HepG2 (cell line): Measurements from ENCODE around the gene SPRED2. TPM values are rescaled to one million over a fixed set of nuclear protein-coding genes. Genes with fewer than 3 reads are reported as not detected.

Source experiments
- EZH2 ChIP-seq: conservative IDR thresholded peaks from 2 replicates; pipeline ENCODE4 v1.6.1; 2012; ENCODE audit warnings: mild to moderate bottlenecking, low read depth, low read length, moderate library complexity
- NCOA1 ChIP-seq: sonication (generic); formaldehyde crosslinking; IDR thresholded peaks from 2 replicates; pipeline ENCODE4 v1.9.0; 2021; ENCODE audit warnings: missing genetic modification reagents
- PAWR ChIP-seq: sonication (generic); formaldehyde crosslinking; IDR thresholded peaks from 2 replicates; pipeline ENCODE4 v1.4.0; 2020; ENCODE audit warnings: missing genetic modification reagents, mild to moderate bottlenecking, borderline replicate concordance
- SOX13 ChIP-seq, 3 experiments: fragments of 450-650 bp in 1 of 3; sonication (generic) in 1 of 3; formaldehyde crosslinking in 1 of 3; IDR thresholded peaks in 2 of 3; conservative IDR thresholded peaks in 1 of 3; 2 replicates each; pipeline versions ENCODE4 v1.5.0 to v1.6.1; 2016 to 2020; ENCODE audit warnings: antibody characterized with exemption in 1 of 3, mild to moderate bottlenecking in 1 of 3, missing compliant biosample characterization in 1 of 3, missing genetic modification reagents in 1 of 3, moderate library complexity in 1 of 3
- TBX3 ChIP-seq: fragments of 450-650 bp; IDR thresholded peaks from 2 replicates; pipeline ENCODE4 v1.6.1; 2017; ENCODE audit warnings: antibody characterized with exemption, mild to moderate bottlenecking, inconsistent platforms, borderline replicate concordance
- ZFP36 ChIP-seq: fragments of 150-350 bp; IDR thresholded peaks from 2 replicates; pipeline ENCODE4 v1.6.1; 2018; ENCODE audit warnings: borderline replicate concordance, low read length, low read depth; ENCODE audit not compliant: partially characterized antibody
- ZFP36L2 ChIP-seq: sonication (generic); formaldehyde crosslinking; IDR thresholded peaks from 2 replicates; pipeline ENCODE4 v1.4.0; 2020; ENCODE audit warnings: missing genetic modification reagents
- ZNF382 ChIP-seq: sonication (generic); formaldehyde crosslinking; IDR thresholded peaks from 2 replicates; pipeline ENCODE4 v1.5.0; 2020; ENCODE audit warnings: missing genetic modification reagents, mild to moderate bottlenecking, borderline replicate concordance
- ZNF570 ChIP-seq: sonication (generic); formaldehyde crosslinking; IDR thresholded peaks from 2 replicates; pipeline ENCODE4 v1.4.0; 2020; ENCODE audit warnings: mild to moderate bottlenecking, missing genetic modification reagents, borderline replicate concordance
- ZNF589 ChIP-seq: sonication (generic); formaldehyde crosslinking; conservative IDR thresholded peaks from 2 replicates; pipeline ENCODE4 v1.8.0; 2022; ENCODE audit warnings: mild to moderate bottlenecking, moderate library complexity, missing genetic modification reagents
- ZSCAN9 ChIP-seq: IDR thresholded peaks from 2 replicates; pipeline ENCODE4 v1.6.1; 2016; ENCODE audit warnings: borderline replicate concordance
- polyA plus RNA-seq, 8 experiments: library from polyadenylated mRNA; depleted of rRNA in 3 of 8; stranded (reverse) in 7 of 8; unstranded in 1 of 8; fragments of >200 nt; fragmentation: Illumina TruSeq in 4 of 8; extraction: Trizol in 4 of 8; gene quantifications; 2 replicates each; pipeline versions ENCODE4 v1.2.1 to v1.2.3, GENCODE V29; 2011 to 2016; ENCODE audit warnings: low read depth in 4 of 8, missing spikeins in 1 of 8, mixed read lengths in 1 of 8; ENCODE audit not compliant: insufficient read depth in 1 of 8
- total RNA-seq, 5 experiments: library from RNA; depleted of rRNA; stranded (reverse); fragments of >200 nt; fragmentation: Illumina TruSeq; extraction: Trizol; gene quantifications; 2 replicates each; pipeline ENCODE4 v1.2.3, GENCODE V29; 2016; ENCODE audit warnings: low read depth in 1 of 5
- TF ChIP-seq, protein P1 (sequence below): sonication (generic); formaldehyde crosslinking; IDR thresholded peaks from 2 replicates; pipeline ENCODE4 v1.4.0; 2020; ENCODE audit warnings: mild to moderate bottlenecking, missing genetic modification reagents
- TF ChIP-seq, protein P2 (sequence below): sonication (generic); formaldehyde crosslinking; IDR thresholded peaks from 2 replicates; pipeline ENCODE4 v1.5.0; 2020; ENCODE audit warnings: mild to moderate bottlenecking, low read depth, missing genetic modification reagents, borderline replicate concordance
- TF ChIP-seq, protein P3 (sequence below): sonication (generic); formaldehyde crosslinking; IDR thresholded peaks from 2 replicates; pipeline ENCODE4 v1.5.0; 2020; ENCODE audit warnings: missing genetic modification reagents
- TF ChIP-seq, protein P4 (sequence below), 2 experiments: sonication (generic) in 1 of 2; formaldehyde crosslinking in 1 of 2; IDR thresholded peaks; 2 replicates each; pipeline versions ENCODE4 v1.6.1 to v1.9.0; 2014 to 2022; ENCODE audit warnings: antibody characterized with exemption in 1 of 2, borderline replicate concordance in 1 of 2, inconsistent platforms in 1 of 2, low read depth in 1 of 2, missing genetic modification reagents in 1 of 2
- TF ChIP-seq, protein P5 (sequence below): sonication (generic); formaldehyde crosslinking; IDR thresholded peaks from 2 replicates; pipeline ENCODE4 v1.8.1; 2023; ENCODE audit warnings: mild to moderate bottlenecking, missing genetic modification reagents
- TF ChIP-seq, protein P6 (sequence below): sonication (generic); formaldehyde crosslinking; IDR thresholded peaks from 2 replicates; pipeline ENCODE4 v1.4.0; 2020; ENCODE audit warnings: low read depth, mild to moderate bottlenecking, missing genetic modification reagents

The SPRED2 gene
- total and polyA plus RNA-seq, 2 of the 13 experiments (the other 11 are each of a cell fraction or from before 2014, with no cell fraction given), result 13.0 to 37.0 TPM

DNA sequence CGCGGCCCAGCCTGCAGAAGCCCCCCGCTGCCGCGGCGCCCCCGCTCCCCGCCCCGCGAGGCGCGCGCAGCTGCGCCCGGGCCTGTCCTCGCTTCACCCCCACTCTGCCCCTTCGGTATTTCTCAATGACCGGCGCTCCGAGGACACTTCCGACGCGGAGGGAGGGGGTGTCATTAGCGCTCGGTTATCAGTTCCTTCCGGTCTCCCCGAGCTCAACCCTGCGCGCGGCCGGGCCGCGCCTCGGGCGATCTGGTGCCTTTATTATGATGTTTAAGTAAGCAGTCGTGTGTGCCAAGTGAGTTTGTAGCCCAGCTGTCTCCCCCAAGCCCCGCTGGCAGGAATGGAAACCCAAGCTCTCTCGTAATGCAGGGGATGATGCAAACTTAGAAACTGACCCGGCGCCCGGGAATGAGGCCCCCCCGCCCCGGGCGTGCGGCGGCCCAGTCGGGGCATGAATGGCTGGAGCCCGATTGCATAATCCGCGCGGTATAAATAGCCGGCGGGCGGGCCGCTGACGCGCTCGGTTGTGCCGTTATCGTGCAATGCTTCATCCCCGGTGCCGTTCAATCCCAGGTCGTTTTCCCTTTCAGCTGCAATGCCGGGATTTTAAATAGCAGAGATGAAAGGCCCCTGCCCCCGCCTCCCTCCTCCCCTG is 3.9 kb upstream of the SPRED2 start (continued):
- TF ChIP-seq, protein P1, sequence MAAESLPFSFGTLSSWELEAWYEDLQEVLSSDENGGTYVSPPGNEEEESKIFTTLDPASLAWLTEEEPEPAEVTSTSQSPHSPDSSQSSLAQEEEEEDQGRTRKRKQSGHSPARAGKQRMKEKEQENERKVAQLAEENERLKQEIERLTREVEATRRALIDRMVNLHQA (CRISPR knock-in tag), result no peak
- TF ChIP-seq, protein P2, sequence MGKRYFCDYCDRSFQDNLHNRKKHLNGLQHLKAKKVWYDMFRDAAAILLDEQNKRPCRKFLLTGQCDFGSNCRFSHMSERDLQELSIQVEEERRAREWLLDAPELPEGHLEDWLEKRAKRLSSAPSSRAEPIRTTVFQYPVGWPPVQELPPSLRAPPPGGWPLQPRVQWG, result no peak
- TF ChIP-seq, protein P3, sequence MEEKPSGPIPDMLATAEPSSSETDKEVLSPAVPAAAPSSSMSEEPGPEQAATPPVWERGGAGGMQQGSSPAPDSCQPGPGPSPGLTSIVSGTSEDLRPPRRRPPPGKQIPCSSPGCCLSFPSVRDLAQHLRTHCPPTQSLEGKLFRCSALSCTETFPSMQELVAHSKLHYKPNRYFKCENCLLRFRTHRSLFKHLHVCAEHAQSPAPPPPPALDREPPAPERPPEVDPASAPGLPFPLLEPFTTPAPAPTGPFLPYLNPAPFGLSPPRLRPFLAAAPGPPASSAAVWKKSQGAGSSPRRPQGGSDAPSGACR (CRISPR knock-in tag), result no peak
- no peak for TF ChIP-seq ZFP36
- peak; percentile 67 for TF ChIP-seq SOX13 (IDR thresholded peaks at IDR 0.05)
- TF ChIP-seq SOX13 (CRISPR knock-in tag; conservative IDR thresholded peaks at IDR 0.05 in 1 of 2, IDR thresholded peaks at IDR 0.05 in 1 of 2), result peak in 1 of 2 experiments; percentile 61; a peak in 1 of 4 replicates
- TF ChIP-seq, protein P4, sequence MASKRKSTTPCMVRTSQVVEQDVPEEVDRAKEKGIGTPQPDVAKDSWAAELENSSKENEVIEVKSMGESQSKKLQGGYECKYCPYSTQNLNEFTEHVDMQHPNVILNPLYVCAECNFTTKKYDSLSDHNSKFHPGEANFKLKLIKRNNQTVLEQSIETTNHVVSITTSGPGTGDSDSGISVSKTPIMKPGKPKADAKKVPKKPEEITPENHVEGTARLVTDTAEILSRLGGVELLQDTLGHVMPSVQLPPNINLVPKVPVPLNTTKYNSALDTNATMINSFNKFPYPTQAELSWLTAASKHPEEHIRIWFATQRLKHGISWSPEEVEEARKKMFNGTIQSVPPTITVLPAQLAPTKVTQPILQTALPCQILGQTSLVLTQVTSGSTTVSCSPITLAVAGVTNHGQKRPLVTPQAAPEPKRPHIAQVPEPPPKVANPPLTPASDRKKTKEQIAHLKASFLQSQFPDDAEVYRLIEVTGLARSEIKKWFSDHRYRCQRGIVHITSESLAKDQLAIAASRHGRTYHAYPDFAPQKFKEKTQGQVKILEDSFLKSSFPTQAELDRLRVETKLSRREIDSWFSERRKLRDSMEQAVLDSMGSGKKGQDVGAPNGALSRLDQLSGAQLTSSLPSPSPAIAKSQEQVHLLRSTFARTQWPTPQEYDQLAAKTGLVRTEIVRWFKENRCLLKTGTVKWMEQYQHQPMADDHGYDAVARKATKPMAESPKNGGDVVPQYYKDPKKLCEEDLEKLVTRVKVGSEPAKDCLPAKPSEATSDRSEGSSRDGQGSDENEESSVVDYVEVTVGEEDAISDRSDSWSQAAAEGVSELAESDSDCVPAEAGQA (IDR thresholded peaks at IDR 0.05; ENCODE audit: low read depth), result peak; percentile 44
- TF ChIP-seq, protein P4 (CRISPR knock-in tag; IDR thresholded peaks at IDR 0.05; ENCODE audit: borderline replicate concordance), result peak; percentile 75; the same call in 1 of the 2 replicates
- TF ChIP-seq TBX3, result 0 out of 2 replicates have a peak, but pooled peaks have one; percentile 41
- no peak for TF ChIP-seq EZH2
- no peak; the same call in 1 of the 2 replicates for TF ChIP-seq ZNF589 (CRISPR knock-in tag)
- TF ChIP-seq, protein P5, sequence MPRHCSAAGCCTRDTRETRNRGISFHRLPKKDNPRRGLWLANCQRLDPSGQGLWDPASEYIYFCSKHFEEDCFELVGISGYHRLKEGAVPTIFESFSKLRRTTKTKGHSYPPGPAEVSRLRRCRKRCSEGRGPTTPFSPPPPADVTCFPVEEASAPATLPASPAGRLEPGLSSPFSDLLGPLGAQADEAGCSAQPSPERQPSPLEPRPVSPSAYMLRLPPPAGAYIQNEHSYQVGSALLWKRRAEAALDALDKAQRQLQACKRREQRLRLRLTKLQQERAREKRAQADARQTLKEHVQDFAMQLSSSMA (CRISPR knock-in tag), result peak; percentile 30; the same call in 1 of the 2 replicates
- TF ChIP-seq NCOA1, result no peak; the same call in 1 of the 2 replicates
- TF ChIP-seq ZNF382 (CRISPR knock-in tag), result no peak
- TF ChIP-seq, protein P6, sequence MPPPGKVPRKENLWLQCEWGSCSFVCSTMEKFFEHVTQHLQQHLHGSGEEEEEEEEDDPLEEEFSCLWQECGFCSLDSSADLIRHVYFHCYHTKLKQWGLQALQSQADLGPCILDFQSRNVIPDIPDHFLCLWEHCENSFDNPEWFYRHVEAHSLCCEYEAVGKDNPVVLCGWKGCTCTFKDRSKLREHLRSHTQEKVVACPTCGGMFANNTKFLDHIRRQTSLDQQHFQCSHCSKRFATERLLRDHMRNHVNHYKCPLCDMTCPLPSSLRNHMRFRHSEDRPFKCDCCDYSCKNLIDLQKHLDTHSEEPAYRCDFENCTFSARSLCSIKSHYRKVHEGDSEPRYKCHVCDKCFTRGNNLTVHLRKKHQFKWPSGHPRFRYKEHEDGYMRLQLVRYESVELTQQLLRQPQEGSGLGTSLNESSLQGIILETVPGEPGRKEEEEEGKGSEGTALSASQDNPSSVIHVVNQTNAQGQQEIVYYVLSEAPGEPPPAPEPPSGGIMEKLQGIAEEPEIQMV (CRISPR knock-in tag), result no peak; the same call in 1 of the 2 replicates
- TF ChIP-seq ZFP36L2 (CRISPR knock-in tag), result no peak
- peak; percentile 90 for TF ChIP-seq ZSCAN9 (CRISPR knock-in tag)
- no peak for TF ChIP-seq ZNF570 (CRISPR knock-in tag)
- no peak for TF ChIP-seq PAWR
